HG02973 (cell line): Measurements from ENCODE around the gene TP53I11.

Experiments used
- ATAC-seq: cut with Tn5 transposase; IDR thresholded peaks from one replicate; pipeline ENCODE4 v1.9.1; 2021; ENCODE audit warnings: moderate library complexity; ENCODE audit not compliant: unreplicated experiment

The TP53I11 gene

DNA sequence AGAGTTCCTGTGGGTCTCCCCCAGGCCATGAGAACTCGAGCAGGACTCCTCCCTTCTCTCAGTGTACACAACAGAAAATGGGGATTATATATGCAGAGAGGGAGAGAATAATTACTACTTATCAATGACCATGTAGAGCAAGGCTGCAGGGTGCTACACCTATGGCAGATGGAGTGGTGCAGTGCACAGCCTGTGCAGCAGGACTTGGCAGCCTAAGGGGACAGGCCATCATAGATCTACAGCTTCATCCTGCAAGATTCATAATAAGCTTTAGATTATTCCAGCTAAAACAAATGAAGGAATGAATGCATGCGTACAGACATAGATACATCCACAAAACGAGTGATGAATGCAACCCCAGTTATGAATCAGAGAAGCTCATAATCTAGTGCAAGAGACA, 8.4 kb upstream of the TP53I11 start:
- ATAC-seq: no peak

DNA sequence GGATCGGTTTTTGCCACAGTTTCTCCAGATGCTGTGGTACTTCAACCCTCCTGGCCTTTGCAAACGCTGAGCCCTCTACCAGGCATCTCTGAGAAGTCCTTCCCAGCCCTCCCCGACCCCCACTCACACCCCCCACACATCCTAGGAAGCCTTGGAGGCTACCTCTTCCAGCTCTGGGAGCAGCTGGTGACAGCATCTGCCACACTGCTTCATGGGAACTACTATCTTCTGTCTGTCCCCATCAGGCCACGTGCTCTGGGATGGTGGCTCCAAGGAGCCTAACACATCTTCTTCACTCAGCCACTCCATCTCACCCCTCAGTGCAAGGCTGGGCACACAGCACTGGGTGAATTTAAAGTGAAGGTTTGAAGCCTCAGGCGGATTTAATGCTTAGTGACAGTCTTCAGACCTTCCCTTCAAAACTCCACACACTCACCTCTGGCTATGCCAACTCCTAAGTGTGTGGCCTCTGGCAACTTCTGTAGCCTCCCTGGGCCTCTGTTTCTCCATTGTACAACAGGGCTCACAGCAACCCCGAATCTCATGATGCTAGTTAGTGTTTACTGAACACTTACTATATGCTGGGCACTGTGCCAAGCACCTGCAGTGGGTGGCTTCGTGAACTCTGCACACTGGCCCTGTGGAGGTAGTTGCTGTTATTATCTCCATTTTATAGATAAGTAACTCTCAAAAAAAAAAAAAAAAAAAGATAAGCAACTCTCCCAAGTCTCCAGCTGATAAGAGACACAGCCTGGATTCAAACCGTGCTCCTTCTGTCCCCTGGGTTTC, 7.3 kb upstream of the TP53I11 start:
- no peak for ATAC-seq

DNA sequence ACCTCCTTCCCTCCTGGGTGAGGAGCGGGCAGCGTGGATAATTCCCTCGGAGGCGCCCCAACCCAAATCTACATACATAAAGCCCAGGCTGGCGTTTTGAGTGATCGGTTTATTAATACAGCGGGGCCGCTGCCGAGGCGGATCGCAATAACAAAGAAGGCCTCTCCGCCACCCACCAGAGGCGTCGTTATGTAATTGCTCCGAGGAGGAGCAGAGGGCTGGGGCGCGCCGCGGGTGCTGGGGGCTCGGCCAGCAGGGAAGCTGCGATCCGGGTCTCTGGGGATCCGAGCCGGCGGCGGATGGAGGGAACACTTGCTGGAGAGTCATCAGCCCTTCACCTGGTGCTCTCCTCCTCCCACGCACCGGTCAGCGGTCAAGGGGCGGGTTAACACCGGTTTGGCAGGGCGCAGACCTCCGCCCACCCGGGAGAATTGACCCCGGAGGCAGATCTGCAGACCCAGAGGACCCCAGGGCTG, 6.4 kb upstream of the TP53I11 start:
- ATAC-seq: no peak

DNA sequence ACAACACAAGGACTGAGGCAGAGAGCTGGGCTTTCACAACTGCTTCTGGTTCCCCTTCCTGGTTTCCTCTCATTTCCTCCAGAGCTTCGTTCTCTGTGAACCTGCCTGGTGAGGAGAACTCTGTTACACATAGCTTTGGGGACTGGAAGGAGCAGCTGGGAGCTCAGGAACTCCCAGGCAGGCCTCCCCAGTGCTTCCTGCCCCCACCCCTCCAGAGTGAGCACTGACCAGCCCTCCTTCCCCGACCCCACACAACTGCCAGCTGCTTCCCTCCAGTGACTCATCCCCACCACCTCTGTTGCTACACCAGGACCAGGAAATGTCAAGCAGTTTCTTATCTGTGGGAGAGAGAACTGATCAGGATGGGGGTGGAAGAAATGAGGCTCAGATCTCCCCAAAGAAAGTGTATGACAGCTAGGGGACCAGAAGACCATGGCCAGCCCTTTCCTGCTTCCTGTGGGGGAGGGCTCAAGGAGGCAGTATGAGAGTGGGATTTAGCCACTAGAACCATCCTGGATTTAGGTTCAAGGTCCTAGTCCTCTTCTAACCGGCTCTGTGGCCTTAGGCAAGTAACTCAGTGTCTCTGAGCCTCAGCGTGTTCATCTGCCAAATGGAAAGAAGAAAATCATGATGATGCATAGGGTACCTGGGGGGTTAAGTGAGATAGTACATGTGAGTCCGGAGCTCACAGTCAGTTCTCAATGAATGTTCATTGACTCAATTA, 4.5 kb upstream of the TP53I11 start:
- ATAC-seq: no peak

DNA sequence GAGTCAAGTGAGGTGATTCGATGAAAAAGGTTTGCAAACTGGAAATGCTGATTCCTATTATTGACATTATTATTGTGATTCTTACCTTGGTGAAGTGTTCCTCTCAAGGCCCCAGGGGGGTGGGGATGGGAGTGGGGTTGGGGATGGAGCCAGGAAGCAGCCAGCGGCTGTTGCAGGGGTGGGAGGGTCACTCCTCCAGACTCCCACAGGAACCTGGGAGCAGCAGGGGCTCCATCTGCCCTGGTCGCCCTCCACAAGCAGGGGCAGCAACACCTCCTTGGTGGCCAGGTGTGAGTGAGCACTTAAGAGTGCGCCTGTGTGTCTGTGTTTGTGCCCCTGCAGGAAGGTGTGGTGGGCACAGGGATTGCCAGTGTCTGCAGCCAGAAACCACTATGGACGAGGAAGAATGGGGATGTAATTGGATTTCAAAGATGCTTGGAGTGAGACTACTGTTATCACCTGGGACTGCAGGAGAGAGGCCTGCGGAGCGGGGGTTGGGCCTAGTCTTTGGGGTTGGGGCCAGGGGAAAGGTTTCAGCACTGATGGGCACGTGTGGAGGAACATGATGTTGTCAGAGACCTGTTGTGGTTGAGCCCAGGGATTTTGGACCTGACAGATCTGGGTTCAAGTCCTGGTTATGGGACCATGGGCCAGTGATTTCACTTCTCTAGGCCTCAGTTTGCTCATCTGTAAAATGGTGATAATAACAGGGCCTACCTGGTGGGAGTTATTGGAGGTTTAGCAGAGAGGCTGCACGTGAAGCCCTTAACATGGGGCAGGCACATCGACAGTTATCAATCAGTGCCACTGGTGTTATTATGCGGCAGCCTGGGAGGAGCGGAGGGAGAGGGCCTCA, 3.6 kb upstream of the TP53I11 start:
- ATAC-seq: no peak

DNA sequence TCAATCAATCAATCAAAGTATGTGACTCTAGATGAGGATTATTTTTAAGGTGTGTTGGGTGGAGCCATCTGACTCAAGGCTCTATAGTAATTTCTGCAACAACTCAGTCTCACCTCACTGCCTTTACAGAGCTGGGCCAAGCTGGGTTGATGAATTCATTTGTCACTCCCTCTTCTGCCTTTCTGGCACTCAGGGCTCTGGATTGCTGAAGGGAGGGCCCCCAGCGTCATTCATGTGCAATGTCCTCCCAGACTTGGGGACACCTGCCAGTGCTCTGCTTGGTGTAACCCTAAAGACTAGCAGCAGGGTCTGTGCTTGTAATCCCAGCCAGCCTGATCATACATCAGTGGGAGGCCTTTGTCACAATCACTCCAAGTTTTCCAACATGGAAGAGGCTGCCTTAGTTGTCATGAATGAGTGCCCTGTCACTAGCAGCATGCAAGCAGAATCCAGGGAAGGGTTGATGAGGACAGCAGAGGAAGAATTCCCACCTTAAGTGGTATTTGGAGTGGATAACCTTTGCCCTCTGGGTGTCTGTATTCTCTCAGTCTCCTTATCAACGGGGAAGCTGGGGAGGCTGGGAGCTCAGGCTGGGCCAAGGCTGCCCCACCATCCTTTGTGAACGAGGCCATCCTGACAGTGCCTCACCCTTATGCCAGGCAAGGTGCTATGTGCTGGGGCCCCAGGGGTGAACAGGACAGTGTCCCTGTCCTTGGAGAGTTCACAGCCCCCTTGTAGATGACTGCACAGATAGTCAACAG, 2.0 kb upstream of the TP53I11 start:
- no peak for ATAC-seq

DNA sequence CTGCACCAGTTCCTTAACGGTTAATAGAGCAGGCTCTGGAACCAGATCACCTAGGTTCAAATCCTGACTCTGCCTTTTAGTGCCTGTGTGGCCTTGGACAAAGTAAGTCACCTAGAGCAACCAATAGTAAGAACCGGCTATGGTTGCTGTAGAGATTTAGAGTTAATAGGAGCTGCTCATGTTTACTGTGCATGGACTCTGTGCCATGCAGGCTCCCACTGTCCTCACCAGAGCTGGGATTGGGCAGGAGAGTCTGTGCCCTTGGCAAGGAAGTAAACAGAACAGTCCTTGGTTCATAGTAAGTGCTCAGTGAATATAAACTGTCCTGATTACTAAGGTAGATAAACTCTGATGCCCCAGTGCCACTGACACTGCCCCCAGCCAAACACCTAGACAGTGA, 1.4 kb upstream of the TP53I11 start:
- no peak for ATAC-seq

DNA sequence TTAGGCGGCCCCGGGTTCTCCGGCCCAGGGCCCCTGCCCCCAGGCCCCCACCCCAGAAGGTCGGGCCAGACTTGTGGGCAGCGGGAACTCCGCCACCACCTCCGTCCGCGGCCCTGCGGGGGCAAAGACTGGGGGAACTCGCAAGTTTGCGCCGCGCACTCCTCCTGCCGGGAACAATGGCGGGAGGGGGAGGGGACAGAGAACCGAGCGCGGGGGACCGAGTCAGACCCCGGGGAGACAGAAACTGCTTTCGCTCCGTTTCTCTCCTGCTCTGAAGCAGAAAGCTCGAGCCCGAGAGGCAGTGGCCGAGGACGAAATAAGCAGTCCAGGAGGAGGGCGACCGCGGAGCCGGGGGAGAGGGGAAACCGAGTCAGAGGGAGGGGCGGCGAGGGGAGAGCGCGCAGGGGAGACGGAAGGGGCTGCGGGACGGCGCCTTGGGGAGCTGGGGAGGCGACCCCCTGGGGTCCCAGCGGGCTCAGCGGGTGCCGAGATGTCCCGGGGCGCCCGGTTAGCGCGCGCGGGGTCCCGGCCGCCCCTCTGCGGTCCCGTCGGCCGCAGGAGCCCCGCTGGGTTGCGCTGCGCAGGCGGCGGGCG, 555 bp downstream of the TP53I11 start:
- no peak for ATAC-seq

DNA sequence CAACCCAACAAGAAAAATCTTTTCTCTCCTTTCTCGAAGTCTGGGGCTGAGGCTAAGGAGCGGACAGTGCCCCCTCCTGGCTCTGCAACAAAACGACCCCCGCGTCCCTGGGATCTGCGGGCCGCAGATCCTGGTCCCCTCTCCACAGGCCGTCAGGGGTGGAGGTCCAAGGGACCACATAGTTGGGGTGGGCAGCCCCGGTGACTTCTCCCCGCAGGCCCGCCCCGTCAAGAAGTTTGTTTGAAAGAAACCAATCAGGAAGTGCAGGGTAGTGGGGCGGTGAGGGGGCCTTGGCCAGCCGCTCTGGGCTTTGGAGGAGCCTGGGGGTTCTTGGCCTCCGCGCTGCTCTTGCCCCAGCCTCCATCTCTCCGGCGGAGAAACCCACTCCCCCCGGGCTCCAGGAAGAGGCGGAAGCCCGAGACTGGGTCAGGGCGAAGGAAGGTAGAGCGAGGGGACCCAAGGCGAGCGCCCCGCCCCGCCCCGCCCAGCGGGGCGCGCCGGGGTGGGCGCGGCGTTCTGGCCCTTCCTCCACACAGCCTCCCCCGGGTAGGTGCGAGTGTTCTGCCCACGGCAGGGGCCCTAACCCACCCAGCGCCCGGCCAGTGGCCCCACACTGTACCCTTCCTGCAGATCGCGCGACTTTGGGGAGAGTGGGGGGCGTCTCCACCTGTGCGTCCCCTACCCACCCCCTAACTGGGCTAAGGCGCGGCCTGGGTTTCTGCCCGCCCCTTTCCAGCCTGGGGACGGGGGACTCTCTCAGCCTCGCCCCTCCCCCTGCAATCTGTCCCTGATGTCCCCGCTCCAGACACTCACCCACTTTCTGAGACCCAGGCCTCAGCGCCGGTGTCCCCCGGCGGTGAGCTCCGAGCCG, 1.3 kb downstream of the TP53I11 start:
- ATAC-seq: no peak

DNA sequence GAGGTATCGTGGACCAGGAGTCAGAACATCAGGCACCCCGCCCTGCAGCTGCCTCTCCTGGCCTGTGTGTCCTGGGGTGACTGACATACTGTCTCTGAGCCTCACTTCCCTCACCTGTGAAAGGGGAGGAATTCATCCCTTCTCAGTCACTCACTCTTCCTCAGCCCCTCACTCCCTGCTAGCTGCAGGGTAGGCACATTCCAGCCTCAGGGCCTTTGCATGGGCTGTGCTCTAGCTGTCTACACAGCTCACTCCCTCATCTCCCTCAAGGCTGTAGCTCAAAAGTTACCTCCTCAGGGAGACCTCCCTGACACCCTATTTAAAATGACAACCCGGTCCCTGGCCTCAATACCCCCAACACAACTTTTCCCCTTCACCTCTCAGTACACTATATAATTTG, 2.5 kb downstream of the TP53I11 start:
- no peak for ATAC-seq

DNA sequence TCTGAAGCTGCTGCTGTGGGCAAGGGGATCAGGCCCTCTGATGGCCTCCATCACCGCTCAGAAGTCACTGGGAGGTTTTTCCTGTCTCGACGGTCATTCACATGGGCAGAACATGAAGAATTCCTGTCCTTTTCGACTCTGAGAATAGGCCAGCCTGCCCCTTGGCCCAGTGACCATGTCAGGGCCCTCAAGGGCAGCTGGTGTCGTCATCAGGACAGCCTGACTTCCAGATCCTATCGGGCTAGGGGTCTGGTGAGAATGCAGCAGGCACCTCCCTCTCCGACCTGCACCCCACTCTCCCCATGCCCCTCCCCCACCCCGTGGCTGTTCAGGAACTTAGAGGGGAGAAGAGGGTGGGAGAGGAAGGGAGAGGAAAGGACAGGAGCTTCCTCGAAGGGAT, 3.6 kb downstream of the TP53I11 start:
- ATAC-seq: no peak

DNA sequence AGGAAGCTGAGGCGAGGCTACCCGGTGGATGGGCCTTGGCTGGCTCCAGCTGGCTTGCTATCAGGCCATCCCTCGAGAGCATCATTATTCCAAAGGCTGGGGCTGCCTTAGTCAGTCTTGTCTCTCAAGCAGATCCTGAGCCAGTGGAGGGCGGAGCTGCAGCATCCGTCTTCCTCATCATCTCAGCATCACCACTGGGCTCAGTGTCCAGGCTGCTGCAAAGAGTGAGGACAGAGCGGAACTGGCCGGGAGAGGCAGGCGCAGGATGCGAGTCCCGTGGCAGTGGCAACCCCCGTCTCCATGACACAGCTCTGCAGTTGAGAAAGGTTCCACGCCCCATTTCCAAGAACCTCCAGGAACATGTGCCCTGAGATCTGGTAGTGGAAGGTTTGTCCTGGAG, 4.4 kb downstream of the TP53I11 start:
- no peak for ATAC-seq

DNA sequence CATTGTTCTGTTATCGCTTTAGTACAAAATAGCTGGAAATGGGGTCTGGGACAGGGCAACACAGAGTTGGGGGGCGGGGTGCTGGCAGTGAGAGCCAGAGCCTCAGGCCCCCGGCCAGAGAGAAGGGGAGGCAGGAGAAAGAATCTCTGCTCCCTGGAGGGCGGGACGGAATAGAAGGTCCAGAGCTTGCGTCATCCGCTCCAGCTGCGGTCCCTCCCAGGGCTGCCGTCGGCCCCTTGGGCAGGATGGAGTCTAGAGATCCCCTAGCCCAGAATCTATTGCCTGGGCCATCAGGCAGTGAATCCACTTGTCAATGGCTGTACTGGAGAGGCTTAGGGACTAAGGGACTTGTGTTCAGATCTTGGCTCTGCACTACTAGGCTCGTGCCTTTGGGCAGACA, 5.0 kb downstream of the TP53I11 start:
- ATAC-seq: no peak

DNA sequence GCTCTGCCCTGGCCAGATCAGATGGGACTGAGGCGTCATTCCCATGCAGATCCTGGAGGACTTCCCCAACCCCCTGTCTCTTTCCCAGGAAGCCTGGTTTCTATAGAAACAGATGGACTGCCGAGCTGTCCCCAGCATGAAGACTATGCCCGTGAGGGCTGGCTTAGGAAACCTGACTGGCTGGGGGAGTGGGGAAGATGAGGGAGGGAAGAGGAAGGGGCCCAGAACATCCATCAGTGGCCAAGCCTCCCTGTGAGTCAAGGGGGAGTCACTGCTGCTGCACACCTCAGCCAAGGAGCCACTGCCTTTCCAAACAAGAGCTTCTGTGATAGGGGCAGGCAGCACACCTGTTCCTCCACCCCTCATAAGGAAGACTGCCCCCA, 5.8 kb downstream of the TP53I11 start:
- no peak for ATAC-seq

DNA sequence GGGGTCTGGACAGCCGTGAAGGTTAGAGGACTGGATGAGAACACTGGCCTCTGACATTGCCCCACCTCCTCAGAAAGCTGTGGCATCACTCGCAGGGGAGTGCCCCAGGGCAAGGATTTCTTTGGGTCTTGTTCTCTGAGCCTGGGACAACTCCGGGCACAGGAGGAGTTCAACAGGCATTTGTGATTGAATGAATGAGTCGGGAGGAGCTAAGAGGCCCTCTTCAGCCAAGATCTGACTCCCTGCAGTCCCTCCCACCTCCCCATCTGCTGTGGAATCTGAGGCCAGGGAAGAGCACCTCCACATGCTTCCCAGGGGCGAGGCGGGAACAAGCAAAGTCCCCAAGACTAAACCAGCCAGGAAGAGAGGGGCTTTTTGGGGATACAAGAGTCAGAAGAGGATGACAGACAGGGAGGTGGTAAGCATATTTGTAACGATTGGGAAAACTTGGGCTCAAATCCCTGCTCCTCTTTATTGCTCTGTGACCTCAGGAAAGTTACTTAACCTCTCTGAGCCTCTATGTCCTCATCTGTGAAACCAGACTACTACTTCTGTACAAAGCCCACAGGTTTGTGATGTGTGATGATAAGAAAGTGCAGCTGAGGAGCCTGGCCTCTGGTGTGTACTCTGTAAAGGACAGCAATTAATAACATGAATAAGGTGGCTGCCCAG, 6.4 kb downstream of the TP53I11 start:
- ATAC-seq: no peak

DNA sequence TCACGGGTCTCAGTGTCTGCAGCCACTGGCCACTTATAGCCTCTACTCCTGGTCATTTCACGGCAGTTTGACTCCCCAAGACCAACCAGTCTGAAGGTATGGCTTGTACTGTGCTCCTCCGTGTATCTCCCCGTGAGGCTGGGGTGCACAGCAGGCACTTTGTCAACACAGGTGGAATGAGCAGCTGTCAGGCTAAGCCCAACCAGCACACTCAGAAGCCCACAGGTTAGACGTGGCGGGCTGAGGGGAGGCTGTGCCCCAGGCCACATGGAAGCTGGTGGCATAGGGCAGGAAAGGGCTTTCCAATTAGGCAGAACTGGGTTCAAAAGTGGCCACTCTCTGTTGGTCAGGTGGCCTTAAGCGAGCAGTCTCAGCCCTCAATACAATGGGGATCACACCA, 7.0 kb downstream of the TP53I11 start:
- no peak for ATAC-seq

DNA sequence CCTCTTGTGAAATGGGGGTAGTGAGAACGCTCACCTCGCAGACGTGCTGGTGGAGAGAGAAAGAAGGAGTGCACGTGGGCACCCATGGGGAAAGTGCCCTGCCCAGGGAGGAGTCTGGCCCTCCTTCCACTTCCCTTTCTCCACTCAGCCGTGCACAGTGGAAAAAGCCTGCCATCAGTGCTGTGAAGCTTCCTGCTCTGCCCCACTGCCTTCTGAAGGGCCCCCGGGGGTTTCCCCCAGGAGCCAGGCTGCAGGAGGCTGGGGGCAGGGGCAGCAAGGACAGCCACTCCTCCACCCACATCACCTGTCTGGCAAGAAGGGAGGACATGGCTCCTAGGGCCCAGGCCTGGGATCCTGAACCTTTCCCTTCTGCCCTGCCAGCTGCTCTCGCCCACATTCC, 7.6 kb downstream of the TP53I11 start:
- no peak for ATAC-seq

DNA sequence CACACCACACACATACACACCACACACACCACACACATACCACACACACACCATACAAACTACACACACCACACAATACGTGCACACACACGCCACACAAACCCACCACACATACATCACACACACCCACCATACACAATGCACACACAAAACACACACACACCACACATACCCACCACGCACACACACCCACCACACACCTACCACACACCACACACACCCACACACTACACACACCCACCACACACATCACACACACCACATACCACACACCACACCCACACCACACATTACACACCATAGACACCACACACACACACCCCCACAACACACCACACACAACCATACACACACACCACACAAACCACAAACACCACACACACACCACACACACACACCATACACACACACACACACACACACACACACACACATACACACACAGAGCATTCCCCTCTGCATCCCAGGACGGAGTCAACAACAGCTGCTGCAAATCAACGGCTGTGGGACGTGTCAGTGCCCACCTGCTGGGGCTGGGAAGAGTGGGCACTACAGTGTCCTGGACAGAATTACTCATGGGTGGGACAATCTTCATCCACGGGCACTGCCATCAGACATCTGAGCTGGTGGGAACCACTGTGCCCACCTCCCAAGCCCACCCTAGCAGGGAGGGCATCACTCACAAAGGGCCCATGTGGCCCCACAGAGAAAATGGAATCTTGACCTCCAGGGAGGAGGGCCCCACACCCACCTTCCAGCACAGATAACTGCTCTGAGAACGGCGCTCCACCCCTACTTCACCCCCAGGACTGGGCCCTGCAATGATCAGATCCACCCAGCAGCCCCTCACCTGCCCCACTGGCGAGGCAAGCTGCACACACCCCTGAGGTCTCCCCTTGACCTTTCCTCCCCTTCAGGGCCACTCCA, 8.4 kb downstream of the TP53I11 start:
- ATAC-seq: no peak
